ENCODE results near the gene YEATS2.

YEATS2 gene

GRCh38 chr3:183817639-183818038 is 120.0 kb downstream of the YEATS2 start:
- H3K36me3 ChIP-seq (ENCODE audit: insufficient read depth, low read depth, low read length): peaks cover 14% of the 10 kb centered on the region
- no peak overlapping the region for H3K9ac ChIP-seq (ENCODE audit: low read depth, low read length)
- no peak overlapping the region for H3K4me3 ChIP-seq (ENCODE audit: low read length)
- no peaks in the 10 kb centered on the region for H3K4me1 ChIP-seq (ENCODE audit: insufficient read depth, low read length)
- no peak overlapping the region for H3K27ac ChIP-seq (ENCODE audit: low read length)
- no peaks in the 10 kb centered on the region for H3K9me3 ChIP-seq (ENCODE audit: insufficient read depth, low read depth, low read length)
- H3K27me3 ChIP-seq (ENCODE audit: insufficient read depth, low read length): no peaks in the 10 kb centered on the region

GRCh38 chr3:183818041-183818620 is 120.5 kb downstream of the YEATS2 start:
- Histone ChIP-seq H3K4me3 (ENCODE audit: low read length) (no peak overlapping the region), H3K36me3 (ENCODE audit: insufficient read depth, low read depth, low read length) (peaks cover 12% of the 10 kb centered on the region), H3K27ac (ENCODE audit: low read length) (no peak overlapping the region), H3K4me1 (ENCODE audit: insufficient read depth, low read length) (no peaks in the 10 kb centered on the region), H3K27me3 (ENCODE audit: insufficient read depth, low read length) (no peaks in the 10 kb centered on the region; the same call in 1 of the 2 replicates), H3K9me3 (ENCODE audit: insufficient read depth, low read depth, low read length) (no peaks in the 10 kb centered on the region), H3K9ac (ENCODE audit: low read depth, low read length) (no peak overlapping the region)

GRCh38 chr3:183818706-183819624 is 121.4 kb downstream of the YEATS2 start:
- Histone ChIP-seq H3K27ac (ENCODE audit: low read length) (no peak overlapping the region), H3K9me3 (ENCODE audit: insufficient read depth, low read depth, low read length) (no peaks in the 10 kb centered on the region), H3K9ac (ENCODE audit: low read depth, low read length) (no peak overlapping the region), H3K27me3 (ENCODE audit: insufficient read depth, low read length) (peaks cover 8% of the 10 kb centered on the region), H3K4me3 (ENCODE audit: low read length) (no peak overlapping the region), H3K4me1 (ENCODE audit: insufficient read depth, low read length) (no peaks in the 10 kb centered on the region), H3K36me3 (ENCODE audit: insufficient read depth, low read depth, low read length) (peaks cover 12% of the 10 kb centered on the region)

- no peaks in the 10 kb centered on the region for H3K9me3 ChIP-seq (ENCODE audit: insufficient read depth, low read depth, low read length)
- H3K27ac ChIP-seq (ENCODE audit: low read length): no peak overlapping the region
- H3K36me3 ChIP-seq (ENCODE audit: insufficient read depth, low read depth, low read length): peaks cover 12% of the 10 kb centered on the region
- peaks cover 3% of the 10 kb centered on the region; the same call in 1 of the 2 replicates for H3K4me1 ChIP-seq (ENCODE audit: insufficient read depth, low read length)
- peaks cover 16% of the 10 kb centered on the region for H3K27me3 ChIP-seq (ENCODE audit: insufficient read depth, low read length)
- no peak overlapping the region for H3K9ac ChIP-seq (ENCODE audit: low read depth, low read length)
- no peak overlapping the region for H3K4me3 ChIP-seq (ENCODE audit: low read length)
Measured at GRCh38 chr3:183819831-183820230, 122.2 kb downstream of the YEATS2 start.

- H3K4me3 ChIP-seq (ENCODE audit: low read length): no peak overlapping the region
- H3K27ac ChIP-seq (ENCODE audit: low read length): no peak overlapping the region
- H3K4me1 ChIP-seq (ENCODE audit: insufficient read depth, low read length): peaks cover 3% of the 10 kb centered on the region; the same call in 1 of the 2 replicates
- no peaks in the 10 kb centered on the region for H3K9me3 ChIP-seq (ENCODE audit: insufficient read depth, low read depth, low read length)
- no peak overlapping the region for H3K9ac ChIP-seq (ENCODE audit: low read depth, low read length)
- peaks cover 17% of the 10 kb centered on the region for H3K27me3 ChIP-seq (ENCODE audit: insufficient read depth, low read length)
- H3K36me3 ChIP-seq (ENCODE audit: insufficient read depth, low read depth, low read length): no peaks in the 10 kb centered on the region
Measured at GRCh38 chr3:183822631-183823030, 125.0 kb downstream of the YEATS2 start.

GRCh38 chr3:183823963-183824362 is 126.4 kb downstream of the YEATS2 start:
- Histone ChIP-seq H3K4me1 (ENCODE audit: insufficient read depth, low read length) (peaks cover 3% of the 10 kb centered on the region; the same call in 1 of the 2 replicates), H3K9me3 (ENCODE audit: insufficient read depth, low read depth, low read length) (no peaks in the 10 kb centered on the region), H3K9ac (ENCODE audit: low read depth, low read length) (no peak overlapping the region), H3K4me3 (ENCODE audit: low read length) (peak overlapping the region; percentile 65), H3K27me3 (ENCODE audit: insufficient read depth, low read length) (peaks cover 17% of the 10 kb centered on the region), H3K27ac (ENCODE audit: low read length) (no peak overlapping the region), H3K36me3 (ENCODE audit: insufficient read depth, low read depth, low read length) (peaks cover 9% of the 10 kb centered on the region; the same call in 1 of the 2 replicates)

- H3K9ac ChIP-seq (ENCODE audit: low read depth, low read length): peak overlapping the region; percentile 27; the same call in 1 of the 2 replicates
- H3K9me3 ChIP-seq (ENCODE audit: insufficient read depth, low read depth, low read length): no peaks in the 10 kb centered on the region
- H3K36me3 ChIP-seq (ENCODE audit: insufficient read depth, low read depth, low read length): peaks cover 10% of the 10 kb centered on the region
- peak overlapping the region; percentile 65 for H3K4me3 ChIP-seq (ENCODE audit: low read length)
- no peak overlapping the region for H3K27ac ChIP-seq (ENCODE audit: low read length)
- H3K4me1 ChIP-seq (ENCODE audit: insufficient read depth, low read length): peaks cover 3% of the 10 kb centered on the region; the same call in 1 of the 2 replicates
- peaks cover 17% of the 10 kb centered on the region for H3K27me3 ChIP-seq (ENCODE audit: insufficient read depth, low read length)
Measured at GRCh38 chr3:183824761-183825455, 127.3 kb downstream of the YEATS2 start.

- H3K9me3 ChIP-seq (ENCODE audit: insufficient read depth, low read depth, low read length): no peaks in the 10 kb centered on the region
- H3K36me3 ChIP-seq (ENCODE audit: insufficient read depth, low read depth, low read length): peaks cover 10% of the 10 kb centered on the region
- peaks cover 17% of the 10 kb centered on the region for H3K27me3 ChIP-seq (ENCODE audit: insufficient read depth, low read length)
- peak within 1 kb of the TSS; percentile 27; the same call in 1 of the 2 replicates for H3K9ac ChIP-seq (ENCODE audit: low read depth, low read length)
- H3K4me1 ChIP-seq (ENCODE audit: insufficient read depth, low read length): peaks cover 3% of the 10 kb centered on the region; the same call in 1 of the 2 replicates
- H3K27ac ChIP-seq (ENCODE audit: low read length): no peak within 1 kb of the TSS
- peak within 1 kb of the TSS; percentile 65 for H3K4me3 ChIP-seq (ENCODE audit: low read length)
Measured at GRCh38 chr3:183825456-183826161, 128.0 kb downstream of the YEATS2 start, which contains the start of gene MAP6D1. TSS of gene MAP6D1 (minus strand) at chr3:183825577. CDS start at chr3:183825547, 30 bp downstream.

- H3K27ac ChIP-seq (ENCODE audit: low read length): no peak overlapping the region
- no peak overlapping the region for H3K4me3 ChIP-seq (ENCODE audit: low read length)
- no peaks in the 10 kb centered on the region for H3K9me3 ChIP-seq (ENCODE audit: insufficient read depth, low read depth, low read length)
- H3K4me1 ChIP-seq (ENCODE audit: insufficient read depth, low read length): peaks cover 3% of the 10 kb centered on the region; the same call in 1 of the 2 replicates
- peaks cover 16% of the 10 kb centered on the region for H3K36me3 ChIP-seq (ENCODE audit: insufficient read depth, low read depth, low read length)
- no peak overlapping the region for H3K9ac ChIP-seq (ENCODE audit: low read depth, low read length)
- H3K27me3 ChIP-seq (ENCODE audit: insufficient read depth, low read length): peaks cover 17% of the 10 kb centered on the region
Measured at GRCh38 chr3:183826448-183827250, 129.1 kb downstream of the YEATS2 start.

GRCh38 chr3:183827809-183828537 is 130.4 kb downstream of the YEATS2 start:
- Histone ChIP-seq H3K27me3 (ENCODE audit: insufficient read depth, low read length) (peaks cover 17% of the 10 kb centered on the region), H3K4me3 (ENCODE audit: low read length) (no peak overlapping the region), H3K27ac (ENCODE audit: low read length) (no peak overlapping the region), H3K9ac (ENCODE audit: low read depth, low read length) (no peak overlapping the region), H3K4me1 (ENCODE audit: insufficient read depth, low read length) (peaks cover 3% of the 10 kb centered on the region; the same call in 1 of the 2 replicates), H3K9me3 (ENCODE audit: insufficient read depth, low read depth, low read length) (no peaks in the 10 kb centered on the region), H3K36me3 (ENCODE audit: insufficient read depth, low read depth, low read length) (peaks cover 25% of the 10 kb centered on the region)

All from iPS-20b (cell line).